ENCODE measurements around the gene AKT1S1. TPM values are rescaled to one million over a fixed set of nuclear protein-coding genes. Genes with fewer than 3 reads are reported as not detected.

AKT1S1 gene
- total and polyA plus RNA-seq, 2 donors (not counting 1 experiment from before 2014, with no cell fraction given): 16.6 to 23.0 TPM

- POLR2A ChIA-PET: no interaction called here
- Mint-ChIP-seq H3K27ac (no peak overlapping the region), H3K4me1 (peaks cover 18% of the 10 kb centered on the region), H3K27me3 (no peaks in the 10 kb centered on the region), H3K4me3 (no peak overlapping the region), H3K9me3 (ENCODE audit: insufficient read depth) (no peaks in the 10 kb centered on the region)
- no peak overlapping the region for H3K4me2 ChIP-seq (replicated peaks; ENCODE audit: low read depth, low read length, poor library complexity, severe bottlenecking)
- 91% methylated on average over 16 of the region's 23 CpGs for WGBS (ENCODE audit: insufficient coverage)
- no peak overlapping the region for H3K9ac ChIP-seq (ENCODE audit: low read length)
- TF ChIP-seq EZH2 (IDR thresholded peaks at IDR 0.05; ENCODE audit: borderline replicate concordance, insufficient read depth, low read depth, low read length, poor library complexity, severe bottlenecking) (no peak), CTCF (IDR thresholded peaks at IDR 0.05) (no peak)
- intact Hi-C loops (cut with micrococcal nuclease): no loop called here
- peaks cover 23% of the 10 kb centered on the region for H4K20me1 ChIP-seq (ENCODE audit: control insufficient read depth, insufficient read depth, low read length, poor library complexity, severe bottlenecking)
- H3K4me3 ChIP-seq (ENCODE audit: control extremely low read depth in 1 of 5, extremely low read depth in 1 of 5, insufficient read depth in 1 of 5, low read depth in 2 of 5, low read length in 4 of 5): no peak overlapping the region
- H2AFZ ChIP-seq (ENCODE audit: insufficient read depth, low read depth, low read length, poor library complexity, severe bottlenecking): no peak overlapping the region
- ATAC-seq (ENCODE audit: low read depth) (no peak), DNase-seq (no peak)
- H3K79me2 ChIP-seq (ENCODE audit: control insufficient read depth, insufficient read depth, low read length): no peaks in the 10 kb centered on the region
- peaks cover 0 to 29% of the 10 kb centered on the region in 2 experiments for H3K36me3 ChIP-seq (replicated peaks in 1 of 2; ENCODE audit: control extremely low read depth in 1 of 2, control insufficient read depth in 1 of 2, extremely low read depth in 1 of 2, insufficient read depth in 2 of 2, low read length in 1 of 2)
- H3K4me1 ChIP-seq (ENCODE audit: control insufficient read depth in 2 of 2, insufficient read depth in 2 of 2, low read length in 2 of 2): peaks cover 3 to 16% of the 10 kb centered on the region in 2 donors
- no peaks in the 10 kb centered on the region for H3K27me3 ChIP-seq (replicated peaks in 1 of 4; ENCODE audit: control extremely low read depth in 1 of 4, control insufficient read depth in 3 of 4, insufficient read depth in 4 of 4, low read length in 3 of 4)
- CTCF ChIA-PET: interaction anchor here (1.2 kb wide), 1 partner anchor 37 kb away, joined by 3 read pairs; the partner anchor contains the start of gene PTOV1
- H3K27ac ChIP-seq (ENCODE audit: low read length in 2 of 2): no peak overlapping the region
- peaks cover 0 to 7% (median 0%) of the 10 kb centered on the region in 3 donors for H3K9me3 ChIP-seq (ENCODE audit: control extremely low read depth in 1 of 3, control insufficient read depth in 2 of 3, insufficient read depth in 1 of 3, low read length in 2 of 3)
These were observed 10.0 kb upstream of the AKT1S1 start for GRCh38 chr19:49887037-49887664.

- 97% methylated on average over 2 of the region's 3 CpGs for WGBS (ENCODE audit: insufficient coverage)
- peaks cover 0 to 51% of the 10 kb centered on the region in 2 experiments for H3K36me3 ChIP-seq (replicated peaks in 1 of 2; ENCODE audit: control extremely low read depth in 1 of 2, control insufficient read depth in 1 of 2, extremely low read depth in 1 of 2, insufficient read depth in 2 of 2, low read length in 1 of 2)
- no peak overlapping the region for H3K27ac Mint-ChIP-seq
These were observed 7.6 kb upstream of the AKT1S1 start for GRCh38 chr19:49884760-49885159.

More at GRCh38 chr19:49884760-49885159, 7.6 kb upstream of the AKT1S1 start:
- no peak overlapping the region for H3K27ac ChIP-seq (ENCODE audit: low read length in 2 of 2)
- TF ChIP-seq CTCF (IDR thresholded peaks at IDR 0.05) (no peak), EZH2 (IDR thresholded peaks at IDR 0.05; ENCODE audit: borderline replicate concordance, insufficient read depth, low read depth, low read length, poor library complexity, severe bottlenecking) (no peak)
- H3K4me3 ChIP-seq (ENCODE audit: control extremely low read depth in 1 of 5, extremely low read depth in 1 of 5, insufficient read depth in 1 of 5, low read depth in 2 of 5, low read length in 4 of 5): no peak overlapping the region
- intact Hi-C loops (cut with micrococcal nuclease): no loop called here
- H3K4me1 ChIP-seq (ENCODE audit: control insufficient read depth in 2 of 2, insufficient read depth in 2 of 2, low read length in 2 of 2): peaks cover 2 to 4% of the 10 kb centered on the region in 2 donors
- H3K9me3 ChIP-seq (ENCODE audit: control extremely low read depth in 1 of 3, control insufficient read depth in 2 of 3, insufficient read depth in 1 of 3, low read length in 2 of 3): peaks cover 0 to 5% (median 0%) of the 10 kb centered on the region in 3 donors
- Mint-ChIP-seq H3K4me3 (no peak overlapping the region), H3K9me3 (ENCODE audit: insufficient read depth) (no peaks in the 10 kb centered on the region), H3K27me3 (no peaks in the 10 kb centered on the region), H3K4me1 (peaks cover 5% of the 10 kb centered on the region)
- ATAC-seq (ENCODE audit: low read depth): no peak
- H3K79me2 ChIP-seq (ENCODE audit: control insufficient read depth, insufficient read depth, low read length): no peaks in the 10 kb centered on the region
- no peak for DNase-seq
- no peak overlapping the region for H3K9ac ChIP-seq (ENCODE audit: low read length)
- peaks cover 44% of the 10 kb centered on the region for H4K20me1 ChIP-seq (ENCODE audit: control insufficient read depth, insufficient read depth, low read length, poor library complexity, severe bottlenecking)
- ChIA-PET POLR2A (no interaction called here), CTCF (interaction anchor here (0.7 kb wide), 1 partner anchor 221 kb away, joined by 3 read pairs; no protein-coding TSS in a partner anchor)
- no peak overlapping the region for H2AFZ ChIP-seq (ENCODE audit: insufficient read depth, low read depth, low read length, poor library complexity, severe bottlenecking)
- H3K4me2 ChIP-seq (replicated peaks; ENCODE audit: low read depth, low read length, poor library complexity, severe bottlenecking): no peak overlapping the region
- H3K27me3 ChIP-seq (replicated peaks in 1 of 4; ENCODE audit: control extremely low read depth in 1 of 4, control insufficient read depth in 3 of 4, insufficient read depth in 4 of 4, low read length in 3 of 4): no peaks in the 10 kb centered on the region
